CD4-positive, alpha-beta T cell treated with Interleukin-1 beta for 1 hour (primary cell): ENCODE results near the gene LRP2BP.
"Not testable (repeated sequence)": the region's sequence is repeated elsewhere in the genome, so short reads cannot be mapped to it uniquely, and the experiment has no call there.

ENCODE experiments used
- DNase-seq, 2 donors: peaks; one replicate each; pipeline ENCODE4 v3.0.0-alpha.2; 2020 to 2022

The LRP2BP gene

DNA sequence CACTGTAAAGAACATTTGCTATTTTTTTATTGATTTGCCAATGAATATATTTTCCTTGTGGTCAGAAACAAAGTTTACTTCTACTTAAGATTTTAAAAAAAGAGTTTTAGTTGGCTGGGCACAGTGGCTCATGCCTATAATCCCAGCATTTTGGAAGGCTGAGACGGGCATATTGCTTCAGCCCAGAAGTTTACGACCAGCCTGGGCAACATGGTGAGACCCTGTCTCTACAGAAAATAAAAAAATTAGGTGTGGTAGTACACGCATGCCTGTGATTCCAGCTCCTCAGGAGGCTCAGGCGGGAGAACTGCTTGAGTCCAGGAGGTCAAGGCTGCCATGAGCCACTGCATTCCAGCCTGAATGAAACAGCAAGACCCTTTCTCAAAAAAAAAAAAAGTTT lies 36.8 kb downstream of the LRP2BP start:
- DNase-seq, result no peak

DNA sequence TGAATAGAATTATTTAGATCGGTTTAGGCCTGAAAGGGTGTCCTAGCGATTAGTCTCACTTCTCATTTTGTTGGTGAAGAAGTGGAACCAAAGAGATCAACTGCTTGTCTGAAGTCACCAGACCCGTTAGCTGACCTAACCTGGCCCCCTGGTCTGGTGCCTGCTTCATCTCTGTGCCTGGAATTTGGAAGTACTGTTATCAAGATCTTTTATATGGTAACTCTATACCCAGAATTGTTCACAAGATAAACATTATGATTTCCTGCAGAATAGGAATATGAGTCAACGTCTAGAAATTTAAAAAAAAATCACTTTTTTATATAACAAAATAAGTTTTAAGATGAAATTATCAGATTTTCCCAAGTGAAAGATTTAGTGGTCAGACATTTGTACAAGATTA lies 37.2 kb downstream of the LRP2BP start:
- no peak for DNase-seq

DNA sequence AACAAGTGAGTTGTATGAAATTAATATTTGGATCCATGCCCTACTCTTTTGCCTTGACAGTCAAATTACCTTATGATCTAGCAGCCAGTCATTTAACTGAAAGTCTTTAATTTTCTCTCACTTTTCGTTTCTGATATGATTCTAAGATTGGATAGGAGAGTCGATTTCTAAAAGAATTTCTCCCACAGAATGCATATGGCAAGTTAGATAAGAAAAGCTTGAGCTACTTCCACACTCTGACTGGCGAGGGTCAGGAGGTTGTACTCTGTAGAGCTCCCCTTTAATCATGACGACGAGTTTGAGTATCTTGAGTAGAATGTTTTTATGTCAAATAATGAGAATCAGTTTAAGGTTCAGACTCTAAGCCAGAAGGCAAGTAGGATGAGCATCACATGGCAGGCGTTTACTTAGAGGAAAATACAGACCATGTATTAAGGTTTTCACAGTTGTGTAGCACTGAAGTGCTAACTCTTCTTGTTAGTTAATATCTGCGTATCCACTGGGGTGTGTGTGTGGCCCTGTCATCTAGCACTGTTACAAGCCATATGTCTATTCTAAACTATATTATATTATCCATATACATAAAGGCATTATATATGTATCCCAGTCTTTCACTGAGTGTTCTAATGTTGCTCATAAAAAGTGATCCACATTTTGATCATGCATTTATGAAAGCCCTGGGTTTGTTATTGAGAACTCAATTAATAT lies 37.8 kb downstream of the LRP2BP start:
- no peak for DNase-seq

DNA sequence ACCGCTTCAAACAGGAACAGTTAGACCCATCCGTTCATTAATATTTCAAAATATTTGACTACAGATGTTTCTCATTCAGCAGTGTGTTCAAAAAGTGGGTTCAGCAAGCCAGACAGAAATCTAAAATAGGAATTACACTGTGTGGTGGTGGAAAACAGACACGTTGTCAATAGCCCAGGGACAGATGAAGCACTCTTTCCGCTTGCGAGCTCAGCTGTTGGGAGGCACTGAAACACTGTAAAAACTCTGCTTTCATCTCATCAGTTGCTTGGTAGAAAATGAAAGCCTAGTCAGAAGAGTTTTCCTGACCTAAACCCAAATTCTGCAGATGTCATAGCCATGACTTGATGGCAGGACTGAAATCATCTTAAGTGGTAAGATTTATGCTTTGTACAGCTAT lies 38.5 kb downstream of the LRP2BP start:
- no peak for DNase-seq

DNA sequence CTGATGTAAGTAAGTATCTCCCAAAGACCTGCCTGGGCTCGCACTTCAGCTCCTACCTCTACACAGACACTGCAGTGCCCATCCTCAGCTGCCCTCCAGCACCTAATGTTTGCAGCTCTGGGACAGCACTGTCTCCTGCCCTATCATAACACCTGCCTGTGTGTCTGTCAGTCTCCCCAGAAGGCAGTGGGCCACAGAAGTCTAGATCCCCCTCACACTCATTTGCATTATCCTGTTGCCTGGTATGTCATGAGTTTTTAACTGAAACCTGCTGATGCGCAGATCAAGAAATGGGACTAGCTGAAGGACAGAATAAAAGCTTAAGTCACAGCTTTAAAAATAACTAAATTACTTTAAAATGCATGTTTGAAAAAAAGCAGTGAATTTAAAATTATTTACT lies 43.0 kb downstream of the LRP2BP start:
- no peak for DNase-seq

DNA sequence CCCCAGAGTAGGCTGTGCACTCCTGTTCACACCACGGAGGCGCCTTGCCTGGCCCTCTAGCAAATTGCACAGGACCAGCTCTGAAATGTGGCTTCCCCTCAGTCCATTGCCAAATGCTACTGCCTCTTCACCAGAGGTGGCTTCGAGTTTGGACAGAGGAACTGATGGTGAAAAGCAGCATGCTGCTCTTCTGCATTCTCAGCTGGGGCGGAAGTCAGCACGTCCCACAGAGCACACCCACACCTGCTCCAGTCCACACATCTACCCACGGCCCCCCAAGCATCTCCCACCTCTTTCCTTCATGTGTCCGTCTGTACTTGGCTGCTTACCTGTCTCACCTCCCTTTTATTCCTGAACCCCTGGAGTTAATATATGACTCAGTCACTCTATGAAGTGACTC lies 43.5 kb downstream of the LRP2BP start:
- no peak for DNase-seq

DNA sequence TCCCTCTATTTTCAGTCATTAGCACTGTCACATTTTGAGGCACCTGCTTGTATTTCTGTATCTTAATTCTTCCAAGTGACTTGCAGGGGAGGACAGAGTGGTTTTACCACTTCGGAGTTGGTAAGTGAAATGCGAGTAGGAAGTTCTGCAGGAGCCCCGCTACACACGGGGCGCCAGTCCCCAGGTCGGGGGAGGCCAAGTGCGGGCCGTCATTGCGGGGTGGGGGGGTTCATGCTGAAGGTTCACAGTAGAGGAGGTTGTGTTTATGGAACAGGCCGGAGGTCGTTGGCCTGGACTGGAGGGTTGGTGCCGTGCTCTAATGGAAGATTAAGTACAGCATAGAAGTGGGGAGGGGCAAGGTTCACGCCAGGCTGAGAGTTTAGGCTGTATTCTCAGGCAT lies 44.0 kb downstream of the LRP2BP start:
- no peak for DNase-seq

DNA sequence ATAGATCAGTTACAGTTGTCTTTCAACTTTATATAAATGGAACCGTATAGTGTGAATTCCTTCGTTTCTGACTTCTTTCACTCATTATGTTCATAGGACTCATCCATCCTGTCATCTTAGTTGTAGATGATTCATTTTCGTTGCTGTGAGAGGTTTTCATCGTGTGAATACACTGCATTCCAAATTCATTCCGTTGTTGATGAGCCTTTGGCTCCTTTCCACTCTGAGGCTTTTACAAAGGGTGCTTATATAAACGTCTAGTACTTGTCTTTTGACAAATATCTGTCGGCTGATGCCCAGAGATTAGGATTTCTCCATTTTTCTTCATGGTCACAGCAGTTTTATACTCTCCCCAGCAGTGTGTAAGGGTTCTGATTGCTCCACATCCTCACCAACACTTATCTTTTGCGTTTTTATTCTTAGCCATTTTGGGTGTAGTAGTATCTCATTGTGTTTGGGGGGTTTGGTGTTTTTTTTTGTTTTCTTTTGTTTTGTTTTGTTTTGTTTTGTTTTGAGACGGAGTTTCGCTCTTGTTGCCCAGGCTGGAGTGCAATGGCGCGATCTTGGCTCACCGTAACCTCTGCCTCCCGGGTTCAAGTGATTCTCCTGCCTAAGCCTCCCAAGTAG lies 48.6 kb downstream of the LRP2BP start:
- DNase-seq, result no peak

DNA sequence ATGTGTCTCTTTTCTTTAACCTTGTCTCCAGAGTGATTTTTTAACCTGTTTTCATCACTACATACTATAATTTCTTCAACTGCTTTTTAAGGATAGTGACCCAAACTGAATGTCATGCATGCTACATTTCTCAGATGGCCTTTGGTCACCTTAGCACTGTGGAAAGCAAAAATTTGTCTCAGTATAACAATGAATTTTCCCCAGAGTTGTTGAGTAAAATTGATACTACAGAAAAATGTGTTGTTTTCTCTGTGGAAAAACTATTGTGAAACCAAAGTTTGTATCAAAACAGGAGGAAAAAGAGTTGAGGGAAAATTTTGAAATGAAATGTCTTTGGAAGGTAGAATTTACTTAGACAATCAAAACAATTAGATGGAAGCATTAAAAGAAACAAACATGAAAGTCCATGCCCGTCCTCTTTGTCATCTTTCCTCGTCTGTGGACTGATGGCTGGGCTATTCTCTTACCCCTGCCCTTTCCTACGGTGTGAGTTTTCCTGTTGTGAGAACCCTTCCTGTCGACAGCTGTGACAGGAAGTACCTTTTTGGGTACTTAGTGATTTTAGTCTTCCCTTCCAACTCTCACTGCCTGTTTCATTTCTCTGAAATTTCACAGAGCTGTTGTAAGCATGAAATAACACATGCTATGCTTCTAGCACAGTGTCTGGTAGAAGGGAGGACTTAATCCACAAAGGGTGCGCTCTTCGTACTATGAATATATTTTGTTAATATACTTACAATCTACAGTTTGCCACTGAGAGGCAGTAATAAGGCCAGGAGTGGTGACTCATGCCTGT lies 50.8 kb downstream of the LRP2BP start:
- DNase-seq, result no peak

DNA sequence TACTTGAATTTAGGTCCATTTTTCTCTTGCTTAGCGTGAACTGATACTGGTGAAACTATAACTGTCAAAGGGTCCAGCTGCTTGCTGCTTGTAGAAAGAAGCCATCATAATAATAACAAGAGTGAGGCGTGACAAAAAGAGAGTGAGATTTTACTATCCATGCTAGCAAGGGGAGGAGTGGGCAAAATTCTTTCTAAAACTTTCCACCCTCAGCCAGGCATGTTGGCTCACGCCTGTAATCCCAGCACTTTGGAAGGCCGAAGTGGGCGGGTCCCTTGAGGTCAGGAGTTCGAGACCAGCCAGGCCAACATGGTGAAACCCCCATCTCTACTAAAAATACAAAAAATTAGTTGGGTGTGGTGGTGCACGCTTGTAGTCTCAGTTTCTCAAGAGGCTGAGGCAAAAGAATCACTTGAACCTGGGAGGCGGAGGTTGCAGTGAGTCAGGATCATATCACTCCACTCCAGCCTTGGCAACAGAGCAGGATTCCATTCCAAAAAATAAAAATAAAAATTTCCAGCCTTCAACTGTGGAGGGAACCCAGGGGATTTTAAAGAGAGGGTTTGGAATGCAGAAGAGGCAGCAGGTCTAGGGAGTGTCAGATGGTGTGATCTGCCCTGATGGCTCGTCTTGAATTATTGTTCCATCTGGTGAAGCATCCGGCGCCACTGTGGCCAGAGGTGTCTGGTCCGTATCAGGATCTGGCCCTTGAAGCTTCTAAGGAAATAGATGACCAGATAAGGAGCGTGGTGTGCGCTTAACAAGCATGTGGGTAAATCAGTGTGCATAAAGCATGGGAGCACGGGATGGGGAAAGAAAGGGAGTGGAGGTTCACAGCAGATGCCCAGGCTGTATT lies 51.8 kb downstream of the LRP2BP start:
- DNase-seq, result no peak

DNA sequence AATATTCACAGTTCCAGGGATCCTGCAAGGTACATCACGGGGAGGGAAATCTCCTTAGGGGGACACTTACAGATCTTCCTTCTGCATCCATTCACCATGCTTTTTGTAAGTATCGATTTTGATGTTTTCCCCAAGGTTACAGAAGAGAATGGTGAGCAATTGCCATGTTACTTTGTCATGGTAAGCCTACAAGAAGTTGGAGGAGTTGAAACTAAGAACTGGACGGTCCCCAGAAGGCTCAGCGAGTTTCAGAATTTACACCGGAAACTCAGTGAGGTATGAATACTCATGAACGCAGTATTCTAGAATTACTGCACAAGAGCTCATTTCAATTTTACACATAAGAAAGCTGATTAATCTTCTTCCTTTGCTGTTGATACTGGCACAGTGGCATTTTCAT lies 53.9 kb downstream of the LRP2BP start:
- DNase-seq, result no peak

DNA sequence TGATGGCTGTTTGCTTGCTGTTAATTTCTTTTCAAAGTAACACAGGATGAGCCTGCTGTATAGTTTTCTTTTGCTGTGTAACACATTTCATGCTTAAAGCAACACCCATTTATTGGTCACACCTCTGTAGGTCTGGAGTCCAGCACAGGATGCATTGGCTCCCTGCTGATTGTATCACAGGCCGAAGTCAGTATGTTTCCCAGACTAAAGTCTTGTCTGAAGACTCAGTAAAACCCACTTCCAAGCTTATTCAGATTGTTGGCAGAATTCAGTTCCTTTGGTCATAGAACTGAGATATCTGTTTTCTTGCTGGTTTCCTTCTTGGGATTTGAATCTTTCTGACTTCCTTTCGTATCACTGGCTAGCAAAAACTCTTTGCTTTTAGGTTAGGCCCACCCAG lies 54.3 kb downstream of the LRP2BP start:
- no peak for DNase-seq

DNA sequence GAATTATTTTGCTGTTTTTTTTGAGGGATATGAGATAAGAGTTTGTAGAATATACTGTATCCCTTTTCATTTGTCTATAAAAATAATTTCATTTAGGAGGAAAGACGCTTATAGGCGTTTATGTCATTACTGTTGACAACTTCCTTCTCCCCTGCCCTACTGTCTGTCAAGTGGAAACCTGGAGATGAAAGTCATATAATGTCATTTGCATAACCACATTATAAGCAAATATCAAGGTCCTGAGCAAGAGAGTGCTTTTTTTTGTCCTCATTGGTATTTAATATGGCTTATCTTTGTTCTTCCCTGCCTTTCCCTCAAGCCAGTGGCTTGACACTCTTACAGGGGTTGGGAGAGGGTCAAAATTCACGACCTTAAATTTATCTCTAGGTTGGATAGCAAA lies 55.8 kb downstream of the LRP2BP start:
- DNase-seq, result no peak

DNA sequence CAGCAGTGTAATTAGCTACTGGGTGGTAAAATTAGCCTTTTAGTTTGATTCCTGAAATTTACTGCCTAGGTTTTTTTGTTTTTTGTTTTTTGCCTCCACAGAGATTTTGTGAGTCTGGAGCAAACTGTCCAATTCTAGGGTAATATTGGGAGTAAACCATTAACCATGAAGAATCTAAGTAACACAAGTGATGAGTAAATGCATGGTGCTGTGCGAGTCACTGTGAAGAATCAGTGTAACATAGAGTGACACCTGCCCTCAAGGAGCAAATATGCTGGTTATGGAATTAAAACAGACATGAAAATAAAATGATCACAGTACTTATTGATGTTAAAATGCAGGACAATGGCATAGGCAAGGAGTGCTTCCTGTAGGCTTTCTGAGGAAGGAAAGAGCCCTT lies 60.1 kb downstream of the LRP2BP start:
- no peak for DNase-seq

DNA sequence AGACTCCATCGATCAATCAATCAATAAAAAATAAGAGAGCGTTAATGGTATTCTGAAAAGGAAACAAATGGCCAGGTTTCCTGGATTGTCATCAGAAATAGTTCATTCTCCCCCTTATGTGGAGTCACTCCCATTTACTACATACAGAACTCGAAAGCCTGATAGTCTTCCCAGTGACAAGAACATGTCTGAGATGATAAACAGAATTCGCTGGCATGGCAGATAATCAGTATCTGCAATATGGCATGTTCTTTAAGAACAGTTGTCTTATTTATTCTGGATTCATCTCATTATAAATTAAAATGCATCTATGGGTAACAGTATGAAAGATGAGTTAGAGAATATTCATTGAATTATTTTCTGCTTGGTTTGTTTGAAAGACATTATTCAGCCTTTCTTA lies 61.4 kb downstream of the LRP2BP start:
- no peak for DNase-seq

DNA sequence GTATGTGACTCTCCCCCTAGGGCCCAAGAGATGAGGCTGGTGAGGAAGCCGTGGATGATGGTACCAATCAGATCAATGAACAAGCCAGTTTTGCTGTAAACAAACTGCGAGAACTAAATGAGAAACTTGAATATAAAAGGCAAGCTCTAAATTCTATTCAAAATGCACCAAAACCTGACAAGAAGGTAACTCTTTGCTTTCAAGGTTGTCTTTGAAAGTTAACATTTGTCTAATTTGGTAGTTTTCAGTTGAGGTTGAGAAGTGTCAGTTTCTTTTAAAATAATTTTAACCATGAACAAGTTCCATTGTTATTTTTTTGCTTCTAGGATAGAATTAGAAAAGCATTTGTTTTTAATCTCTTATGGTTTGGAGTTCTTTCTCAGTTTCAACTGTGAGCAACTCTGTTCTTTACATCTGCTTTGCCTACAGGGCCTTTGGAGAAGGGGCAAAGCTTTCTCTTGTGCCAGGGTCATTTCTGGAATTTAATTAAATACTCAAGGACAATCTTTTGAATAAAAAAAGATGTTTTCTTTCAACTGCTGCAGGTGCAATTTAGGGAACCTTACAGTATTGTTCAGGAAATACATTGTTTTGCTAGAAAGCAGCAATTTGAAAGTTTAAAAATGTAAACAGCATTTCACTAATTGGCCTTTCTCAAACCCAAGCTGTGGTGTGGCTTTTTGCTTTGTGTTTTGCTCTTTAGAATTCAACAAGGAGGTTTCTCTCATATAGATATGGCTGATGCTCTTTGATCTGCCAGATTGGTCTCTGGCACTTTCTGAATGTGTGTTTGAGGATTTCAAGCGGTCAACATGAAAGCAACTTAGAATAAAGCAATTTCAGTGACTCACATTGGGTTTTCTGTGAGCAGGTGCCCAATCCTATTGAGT lies 62.9 kb downstream of the LRP2BP start:
- DNase-seq, result no peak

DNA sequence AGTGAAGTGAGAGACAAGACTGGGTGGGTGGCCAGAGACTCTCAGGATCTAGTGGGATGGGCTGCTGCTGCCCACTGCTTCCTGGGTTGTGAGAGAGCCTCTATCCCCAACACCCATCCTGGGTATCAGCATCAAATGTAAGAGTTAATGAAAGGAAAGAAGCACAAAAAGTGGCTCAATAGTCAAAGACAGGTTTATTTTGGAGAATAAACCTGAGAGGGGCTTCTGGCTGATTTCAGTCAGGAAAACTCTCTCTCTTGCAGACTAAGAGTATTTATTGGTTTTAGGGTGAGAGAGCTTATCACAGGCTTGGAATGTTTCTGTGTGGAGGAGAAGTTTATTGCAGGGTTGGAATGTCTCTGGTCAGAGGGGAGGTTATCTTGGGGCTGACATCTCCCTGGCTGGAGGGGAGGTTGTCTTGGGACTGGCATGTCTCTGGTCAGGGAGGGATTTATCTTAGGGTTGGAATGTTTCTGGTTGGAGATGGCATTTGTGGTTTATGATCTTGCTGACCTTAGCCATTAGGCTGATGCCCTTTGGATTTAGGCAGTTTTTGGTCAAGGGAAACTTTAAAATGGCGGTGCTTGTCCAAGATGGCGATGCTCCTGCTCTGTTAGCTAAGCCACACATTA lies 65.7 kb downstream of the LRP2BP start:
- not testable (repeated sequence) for DNase-seq

DNA sequence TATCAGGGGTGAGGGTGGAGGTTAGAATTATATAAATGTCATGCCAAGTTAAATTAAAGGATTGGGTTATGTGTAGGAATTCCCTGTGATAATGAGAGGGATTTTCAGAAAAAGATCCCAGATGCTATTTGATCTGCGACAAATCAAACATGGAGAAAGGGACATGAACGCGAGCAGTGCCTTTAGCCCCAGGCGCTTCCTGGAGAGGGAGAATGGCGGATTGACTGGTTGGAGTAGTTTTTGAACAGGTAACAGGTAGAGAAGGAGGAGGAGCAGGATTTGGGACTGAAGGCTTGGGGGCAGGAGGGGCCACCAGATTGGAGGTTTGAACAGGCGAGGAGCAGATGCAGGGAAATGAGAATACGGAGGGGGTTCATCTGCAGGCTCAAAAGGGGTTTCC lies 67.1 kb downstream of the LRP2BP start:
- DNase-seq, result no peak

DNA sequence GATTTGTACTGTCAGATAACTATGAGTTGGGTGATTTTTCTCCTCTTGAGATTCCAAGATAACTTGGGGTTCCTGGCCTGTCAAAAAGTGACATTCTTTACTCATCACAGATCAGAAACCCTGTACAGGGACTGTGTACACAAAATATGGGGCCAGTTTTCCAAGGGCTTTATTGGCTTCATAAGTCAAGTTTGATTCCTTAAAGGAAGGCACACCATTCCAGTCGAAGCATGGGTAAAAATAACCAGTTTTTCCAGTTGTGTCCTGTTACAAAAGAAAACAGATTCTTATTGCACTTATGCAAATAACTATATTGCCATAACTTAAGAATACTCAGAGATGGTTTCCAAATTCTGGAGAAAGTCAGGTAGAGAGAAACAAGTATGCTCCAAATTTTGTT lies 70.0 kb downstream of the LRP2BP start:
- not testable (repeated sequence) for DNase-seq

DNA sequence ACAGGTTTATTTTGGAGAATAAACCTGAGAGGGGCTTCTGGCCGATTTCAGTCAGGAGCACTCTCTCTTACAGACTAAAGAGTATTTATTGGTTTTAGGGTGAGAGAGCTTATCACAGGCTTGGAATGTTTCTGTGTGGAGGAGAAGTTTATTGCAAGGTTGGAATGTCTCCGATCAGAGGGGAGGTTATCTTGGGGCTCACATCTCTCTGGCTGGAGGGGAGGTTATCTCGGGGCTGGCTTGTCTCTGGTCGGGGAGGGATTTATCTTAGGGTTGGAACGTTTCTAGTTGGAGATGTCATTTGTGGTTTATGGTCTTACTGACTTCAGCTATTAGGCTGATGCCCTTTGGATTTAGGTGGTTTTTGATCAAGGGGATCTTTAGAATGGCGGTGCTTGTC lies 71.4 kb downstream of the LRP2BP start:
- not testable (repeated sequence) for DNase-seq

DNA sequence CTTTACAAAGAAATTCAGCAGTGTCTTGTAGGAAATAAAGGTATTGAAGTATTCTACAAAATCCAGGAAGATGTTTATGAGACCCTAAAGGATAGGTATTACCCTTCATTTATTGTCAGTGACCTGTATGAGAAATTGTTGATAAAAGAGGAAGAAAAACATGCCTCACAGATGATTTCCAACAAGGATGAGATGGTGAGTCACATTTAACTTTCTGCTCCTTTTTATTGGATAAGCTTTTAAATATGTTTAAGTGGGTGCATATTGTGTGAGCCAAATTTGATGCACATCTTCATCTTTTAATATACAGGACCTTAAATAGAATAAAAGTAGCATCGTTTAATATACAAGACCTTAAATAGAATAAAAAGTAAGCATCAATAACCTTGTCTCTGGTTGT lies 72.1 kb downstream of the LRP2BP start:
- no peak for DNase-seq

DNA sequence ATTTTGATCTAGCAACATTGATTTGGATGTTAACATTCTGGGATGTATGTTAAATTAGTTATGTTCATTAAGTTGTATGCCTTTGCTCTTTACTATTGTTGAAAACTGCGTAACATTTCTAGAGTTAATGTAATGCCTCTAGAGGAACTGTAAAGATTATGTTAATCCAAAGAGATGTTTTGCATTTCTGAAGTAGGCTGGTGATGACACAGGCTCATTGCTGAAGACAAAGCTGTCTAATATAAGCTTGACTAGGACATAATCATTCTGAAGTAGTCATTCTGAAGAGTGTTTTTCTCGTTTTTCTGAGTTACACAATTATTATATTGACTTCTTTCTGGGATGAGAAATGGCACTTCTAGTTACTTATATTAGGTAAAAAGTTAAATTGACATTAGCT lies 72.9 kb downstream of the LRP2BP start:
- DNase-seq, result no peak
